ENCODE data around the gene CLASRP.
"Not testable (repeated sequence)": the region's sequence is repeated elsewhere in the genome, so short reads cannot be mapped to it uniquely, and the experiment has no call there.

Gene CLASRP, protein sequence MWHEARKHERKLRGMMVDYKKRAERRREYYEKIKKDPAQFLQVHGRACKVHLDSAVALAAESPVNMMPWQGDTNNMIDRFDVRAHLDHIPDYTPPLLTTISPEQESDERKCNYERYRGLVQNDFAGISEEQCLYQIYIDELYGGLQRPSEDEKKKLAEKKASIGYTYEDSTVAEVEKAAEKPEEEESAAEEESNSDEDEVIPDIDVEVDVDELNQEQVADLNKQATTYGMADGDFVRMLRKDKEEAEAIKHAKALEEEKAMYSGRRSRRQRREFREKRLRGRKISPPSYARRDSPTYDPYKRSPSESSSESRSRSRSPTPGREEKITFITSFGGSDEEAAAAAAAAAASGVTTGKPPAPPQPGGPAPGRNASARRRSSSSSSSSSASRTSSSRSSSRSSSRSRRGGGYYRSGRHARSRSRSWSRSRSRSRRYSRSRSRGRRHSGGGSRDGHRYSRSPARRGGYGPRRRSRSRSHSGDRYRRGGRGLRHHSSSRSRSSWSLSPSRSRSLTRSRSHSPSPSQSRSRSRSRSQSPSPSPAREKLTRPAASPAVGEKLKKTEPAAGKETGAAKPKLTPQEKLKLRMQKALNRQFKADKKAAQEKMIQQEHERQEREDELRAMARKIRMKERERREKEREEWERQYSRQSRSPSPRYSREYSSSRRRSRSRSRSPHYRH

GRCh38 chr19:45038931-45039893, at the start of gene CLASRP:
Gene CLASRP, plus strand, starts transcription at chr19:45039045. Its CDS starts 1,168 bp downstream, at chr19:45040213.
- DNase-seq (ENCODE audit: low spot score): peak; percentile 87

DNA sequence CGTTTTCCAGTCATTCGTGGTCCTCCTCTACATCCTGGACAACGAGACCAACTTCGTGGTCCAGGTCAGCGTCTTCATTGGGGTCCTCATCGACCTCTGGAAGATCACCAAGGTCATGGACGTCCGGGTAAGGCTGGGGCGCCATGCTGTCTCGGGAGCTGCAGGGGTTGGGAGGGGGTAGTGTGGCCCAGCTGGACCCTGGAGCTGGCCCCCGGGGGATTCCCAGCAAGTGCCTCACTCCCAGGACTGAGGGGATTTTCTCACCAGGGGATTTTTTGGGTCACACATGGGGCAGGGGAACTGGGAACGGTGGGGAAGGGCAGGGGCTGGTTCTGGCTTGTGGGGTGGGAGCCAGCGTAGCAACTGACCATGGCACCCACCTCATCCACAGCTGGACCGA, 48.4 kb upstream of the CLASRP start:
- DNase-seq (ENCODE audit: low spot score): no peak

- DNase-seq (ENCODE audit: low spot score): no peak
Observed at GRCh38 chr19:44990966-44991365, 47.9 kb upstream of the CLASRP start.

- no peak for DNase-seq (ENCODE audit: low spot score)
Observed at GRCh38 chr19:44992336-44993163, 46.3 kb upstream of the CLASRP start.

DNA sequence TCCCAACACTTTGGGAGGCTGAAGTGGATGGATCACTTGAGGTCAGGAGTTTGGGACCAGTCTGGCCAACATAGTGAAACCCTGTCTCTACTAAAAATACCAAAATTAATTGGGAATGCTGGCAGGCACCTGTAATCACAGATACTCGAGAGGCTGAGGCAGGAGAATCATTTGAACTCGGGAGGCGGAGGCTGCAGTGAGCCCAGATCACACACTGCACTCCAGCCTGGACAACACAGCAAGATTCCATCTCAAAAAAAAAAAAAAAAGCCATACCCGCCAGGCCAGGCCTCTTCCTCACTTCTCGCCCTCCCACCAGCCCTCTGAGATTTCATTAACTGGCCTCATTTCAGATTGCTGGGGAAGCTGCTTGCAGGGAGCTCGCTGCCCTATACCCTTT, 45.3 kb upstream of the CLASRP start:
- no peak for DNase-seq (ENCODE audit: low spot score)

DNA sequence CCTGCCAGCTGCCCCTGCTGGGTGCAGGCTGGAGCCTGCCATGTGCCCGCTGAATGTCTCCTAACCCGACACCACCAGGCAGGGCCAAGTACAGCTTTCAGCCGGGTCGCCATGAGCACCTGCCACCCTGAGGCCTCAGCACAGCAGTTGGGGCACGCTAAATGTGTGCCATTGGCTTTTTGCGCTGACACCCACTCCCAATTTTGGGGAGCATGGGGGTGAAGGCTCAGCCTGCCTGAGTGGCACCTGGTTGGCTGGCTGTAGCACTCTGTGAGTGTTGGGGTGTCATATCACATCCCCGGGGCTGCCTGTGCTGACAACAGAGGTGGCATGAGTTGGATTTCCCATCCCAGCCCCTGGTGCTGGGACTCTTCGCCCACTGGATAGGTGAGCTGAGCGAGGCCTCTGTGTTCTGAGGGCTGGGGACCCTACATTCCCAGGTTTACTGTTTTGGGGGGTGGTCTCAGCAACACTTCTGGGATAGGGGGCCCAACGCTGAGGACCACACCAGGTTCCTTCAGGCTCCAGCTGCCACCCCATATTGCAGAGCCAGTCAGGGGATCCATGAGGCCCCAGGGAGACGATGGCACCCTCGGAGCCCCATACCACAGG, 44.8 kb upstream of the CLASRP start:
- no peak for DNase-seq (ENCODE audit: low spot score)

GRCh38 chr19:44998025-44998424, 40.8 kb upstream of the CLASRP start:
- DNase-seq (ENCODE audit: low spot score): no peak

DNA sequence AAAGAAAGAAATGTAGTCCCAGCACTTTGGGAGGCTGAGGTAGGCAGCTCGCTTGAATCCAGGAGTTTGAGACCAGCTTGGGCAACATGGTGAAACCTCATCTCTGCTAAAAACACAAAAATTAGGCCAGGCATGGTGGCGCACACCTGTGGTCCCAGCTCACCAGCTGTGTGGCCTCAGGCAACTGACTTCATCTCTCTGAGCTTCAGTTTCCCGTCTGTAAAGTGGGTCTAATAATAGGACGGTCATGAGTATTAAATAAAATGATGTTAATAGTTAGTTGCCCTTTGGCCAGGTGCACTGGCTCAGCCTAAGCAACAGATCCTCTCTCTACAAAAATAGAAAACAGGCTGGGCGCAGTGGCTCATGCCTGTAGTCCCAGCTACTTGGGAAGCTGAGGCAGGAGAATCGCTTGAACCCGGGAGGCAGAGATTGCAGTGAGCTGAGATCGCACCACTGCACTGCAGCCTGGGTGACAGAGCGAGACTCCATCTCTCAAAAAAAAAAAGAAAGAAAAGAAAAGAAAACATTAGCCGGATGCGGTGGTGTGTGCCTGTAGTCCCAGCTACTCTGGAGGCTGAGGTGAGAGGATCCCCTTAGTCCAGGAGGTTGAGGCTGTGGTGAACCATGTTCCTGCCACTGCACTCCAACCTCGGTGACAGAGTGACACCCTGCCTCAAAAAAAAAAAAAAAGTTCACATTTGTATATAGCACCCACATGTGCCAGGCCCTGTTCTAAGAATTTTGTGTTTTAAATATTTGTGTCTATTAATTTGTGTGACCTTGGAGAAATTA, 39.5 kb upstream of the CLASRP start:
- not testable (repeated sequence) for DNase-seq (ENCODE audit: low spot score)

DNA sequence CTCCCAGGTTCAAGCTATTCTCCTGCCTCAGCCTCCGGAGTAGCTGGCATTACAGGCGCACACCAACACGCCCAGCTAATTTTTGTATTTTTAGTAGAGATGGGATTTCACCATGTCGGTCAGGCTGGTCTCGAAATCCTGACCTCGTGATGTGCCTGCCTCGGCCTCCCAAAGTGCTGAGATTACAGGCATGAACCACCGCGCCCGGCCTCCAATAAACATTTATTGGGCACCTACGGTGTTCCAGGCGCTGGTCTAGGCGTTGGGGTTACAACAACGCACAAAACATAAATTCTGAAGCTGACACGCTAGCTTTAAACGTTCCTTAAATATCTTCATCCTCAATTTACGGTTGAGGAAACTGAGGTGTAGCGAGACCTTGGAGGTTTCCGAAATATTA, 38.2 kb upstream of the CLASRP start:
- DNase-seq (ENCODE audit: low spot score): not testable (repeated sequence)

DNA sequence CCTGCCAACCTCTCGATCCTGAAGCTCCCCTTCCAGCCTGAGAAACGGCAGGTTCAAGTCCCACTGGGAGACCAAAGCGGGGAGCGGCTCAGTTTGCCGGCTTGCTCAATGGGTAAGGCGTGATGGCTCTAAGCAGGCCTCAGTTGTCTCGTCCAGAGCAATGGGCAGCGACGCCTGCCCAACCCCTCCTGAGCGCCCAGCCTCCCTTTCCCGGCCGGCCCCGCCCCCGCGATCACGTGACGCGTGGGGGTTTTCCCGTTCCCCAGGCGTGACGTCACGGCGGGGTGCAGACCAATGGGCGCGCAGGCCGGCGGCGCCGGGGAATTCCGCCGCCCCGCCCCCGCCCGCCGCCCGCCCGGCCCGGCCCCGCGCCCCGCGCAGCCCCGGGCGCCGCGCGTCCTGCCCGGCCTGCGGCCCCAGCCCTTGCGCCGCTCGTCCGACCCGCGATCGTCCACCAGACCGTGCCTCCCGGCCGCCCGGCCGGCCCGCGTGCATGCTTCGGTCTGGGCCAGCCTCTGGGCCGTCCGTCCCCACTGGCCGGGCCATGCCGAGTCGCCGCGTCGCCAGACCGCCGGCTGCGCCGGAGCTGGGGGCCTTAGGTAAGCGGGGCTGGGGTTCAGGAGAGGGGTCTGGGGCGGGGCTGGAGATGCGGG, 37.6 kb upstream of the CLASRP start, which contains the start of gene RELB:
TSS of gene RELB (plus strand) at position 378 of the 653 bp plus-strand sequence. CDS start at position 494, 116 bp downstream.
- DNase-seq (ENCODE audit: low spot score): peak; percentile 93

DNA sequence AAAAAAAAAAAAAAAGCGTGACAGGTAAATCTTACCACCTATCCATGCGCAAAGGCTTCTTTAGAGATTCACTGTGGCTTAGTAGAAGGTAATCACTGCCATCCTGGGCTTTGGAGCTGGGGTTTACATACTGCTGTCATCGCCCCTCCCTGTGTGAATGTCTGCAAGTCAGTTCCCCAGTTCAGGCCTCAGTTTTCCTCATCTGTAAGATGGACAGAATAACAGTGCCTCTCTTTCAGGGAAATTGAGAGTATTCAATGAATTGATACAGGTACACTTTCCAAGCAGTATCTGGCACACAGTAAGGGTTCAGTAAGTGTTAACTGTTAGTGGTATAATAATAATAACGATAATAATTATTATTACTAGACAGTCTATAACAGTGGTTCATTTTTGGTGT, 35.4 kb upstream of the CLASRP start:
- no peak for DNase-seq (ENCODE audit: low spot score)

DNA sequence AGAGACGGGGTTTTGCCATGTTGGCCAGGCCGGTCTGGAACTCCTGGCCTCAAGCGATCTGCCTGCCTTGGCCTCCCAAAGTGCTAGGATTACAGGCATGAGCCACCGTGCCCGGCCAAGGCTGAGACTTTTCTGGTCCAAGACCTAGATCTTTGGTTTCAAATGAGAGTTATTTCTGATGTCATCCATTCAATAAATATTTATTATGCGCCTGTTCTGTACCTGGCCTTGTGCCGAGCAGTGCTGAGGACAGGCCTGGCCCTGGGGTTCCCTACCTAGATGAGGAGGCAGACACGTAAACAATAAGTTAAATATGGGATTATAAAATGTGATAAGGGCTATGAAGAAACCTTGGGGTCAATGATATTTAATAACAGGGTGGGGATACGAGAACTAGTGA, 33.1 kb upstream of the CLASRP start:
- DNase-seq (ENCODE audit: low spot score): no peak

- DNase-seq (ENCODE audit: low spot score): no peak
Observed at GRCh38 chr19:45008552-45008951, 30.3 kb upstream of the CLASRP start.

- DNase-seq (ENCODE audit: low spot score): no peak
Observed at GRCh38 chr19:45009625-45010255, 29.1 kb upstream of the CLASRP start.

DNA sequence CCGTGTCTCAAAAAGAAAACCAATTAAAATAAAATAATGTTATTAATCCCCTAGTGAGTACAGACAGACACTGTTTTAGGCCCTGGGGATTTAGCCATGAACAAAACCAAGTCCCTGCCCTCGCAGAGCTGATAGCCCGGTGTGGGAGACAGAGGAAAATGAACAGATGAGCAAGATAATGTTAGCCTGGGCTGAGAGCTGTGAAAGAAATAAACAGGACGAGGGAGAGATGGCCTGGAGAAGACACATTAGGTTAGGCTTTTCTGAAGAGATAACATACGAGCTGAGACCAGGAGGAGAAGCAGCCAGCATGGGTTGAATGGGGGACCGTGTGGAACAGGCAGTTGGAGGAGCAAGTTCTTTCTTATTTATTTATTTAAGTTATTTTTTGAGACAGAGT, 28.5 kb upstream of the CLASRP start:
- no peak for DNase-seq (ENCODE audit: low spot score)

DNA sequence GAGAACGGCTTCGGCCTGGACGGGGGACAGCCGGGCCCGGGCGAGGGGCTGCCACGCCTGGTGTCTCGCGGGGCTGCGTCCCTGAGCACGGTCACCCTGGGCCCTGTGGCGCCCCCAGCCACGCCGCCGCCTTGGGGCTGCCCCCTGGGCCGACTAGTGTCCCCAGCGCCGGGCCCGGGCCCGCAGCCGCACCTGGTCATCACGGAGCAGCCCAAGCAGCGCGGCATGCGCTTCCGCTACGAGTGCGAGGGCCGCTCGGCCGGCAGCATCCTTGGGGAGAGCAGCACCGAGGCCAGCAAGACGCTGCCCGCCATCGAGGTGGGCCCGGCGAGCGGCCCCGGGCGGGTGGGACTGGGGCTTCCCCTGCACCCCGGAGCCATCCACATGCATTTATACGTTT, 26.9 kb upstream of the CLASRP start:
- no peak for DNase-seq (ENCODE audit: low spot score)

DNA sequence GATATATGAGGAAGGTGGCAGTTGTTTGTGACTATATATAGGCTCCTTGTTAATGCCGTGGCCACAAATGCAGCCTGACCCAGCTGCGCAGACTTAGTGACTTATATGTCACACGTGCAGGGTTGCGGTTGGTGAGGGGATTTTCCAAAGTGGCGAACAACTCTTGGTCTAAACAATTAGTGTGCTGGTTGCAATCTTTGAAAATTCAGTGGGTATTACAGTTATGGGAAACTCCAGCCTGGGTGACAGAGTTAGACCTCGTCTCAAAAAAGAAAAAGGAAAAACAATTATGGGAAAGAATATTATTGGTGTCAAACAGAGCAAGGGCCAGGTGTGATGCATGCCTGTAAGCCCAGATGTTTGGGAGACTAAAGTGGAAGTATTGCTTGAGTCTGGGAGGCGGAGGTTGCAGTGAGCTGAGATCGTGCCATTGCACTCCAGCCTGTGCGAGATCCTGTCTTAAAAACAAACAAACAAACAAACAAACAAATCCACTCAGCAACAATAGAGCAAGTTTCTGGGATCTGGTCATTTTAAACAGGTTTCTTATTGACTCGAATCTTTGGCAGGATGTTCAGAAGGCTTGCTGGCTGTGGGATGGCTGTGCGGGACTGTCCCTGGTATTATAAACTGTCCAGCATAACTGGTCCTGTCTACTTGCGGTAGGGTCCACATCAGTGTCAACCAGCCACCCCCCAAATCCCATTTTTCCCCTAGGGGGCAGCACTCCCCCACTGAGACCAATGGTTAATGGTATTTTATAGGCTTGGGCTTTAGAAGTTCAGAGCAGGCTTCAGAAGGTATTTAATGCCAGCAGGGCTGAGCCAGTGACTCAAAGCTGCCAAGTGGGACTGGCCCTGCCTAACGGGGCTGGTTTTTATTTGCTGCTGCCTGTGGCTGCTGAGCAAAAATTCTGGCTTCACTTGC, 22.2 kb upstream of the CLASRP start:
- peak; percentile 50 for DNase-seq (ENCODE audit: low spot score)

DNA sequence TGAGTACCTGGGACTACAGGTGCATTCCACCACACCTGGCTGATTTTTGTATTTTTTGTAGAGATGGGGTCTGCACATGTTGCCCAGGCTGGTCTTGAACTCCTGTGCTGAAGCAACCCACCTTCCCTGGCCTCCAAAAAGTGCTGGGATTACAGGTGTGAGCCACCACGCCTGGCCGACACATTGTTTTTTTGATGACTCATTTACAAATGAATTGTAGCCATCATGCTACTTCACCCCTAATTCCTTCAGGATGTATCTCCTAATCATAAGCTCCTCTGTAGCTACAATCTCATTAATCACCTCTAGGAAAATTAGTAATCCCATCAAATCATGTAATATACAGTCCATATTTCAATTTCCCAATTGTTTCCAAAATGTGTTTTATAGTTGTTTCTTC, 19.7 kb upstream of the CLASRP start:
- no peak for DNase-seq (ENCODE audit: low spot score)

All from kidney tubule cell (primary cell).